Naive thymus-derived CD4-positive, alpha-beta T cell (primary cell): ENCODE measurements around the gene RPS6KB2. TPM values are rescaled to one million over a fixed set of nuclear protein-coding genes. Genes with fewer than 3 reads are reported as not detected.
A peak's percentile ranks its signal among the peaks of the same experiment; 100 is the strongest.

ENCODE experiments used
- ATAC-seq: fragments of 150-1000 bp; cut with Tn5 transposase; 2 replicates; pipeline ENCODE4 v1.10.0; 2021; ENCODE audit warnings: mild to moderate bottlenecking, moderate library complexity
- CTCF ChIA-PET: fragments of 350-600 bp; sonication (Branson Sonifier 250); formaldehyde crosslinking; loops from one replicate; lab custom pipeline; 2021; ENCODE audit warnings: antibody characterized with exemption; lab: Charles Lee
- POLR2A ChIA-PET: fragments of 350-600 bp; sonication (Branson Sonifier 250); formaldehyde crosslinking; loops from one replicate; lab custom pipeline; 2021; ENCODE audit warnings: antibody characterized with exemption, inconsistent platforms; lab: Charles Lee
- DNase-seq, 9 donors: peaks; one replicate each; pipeline versions ENCODE4 v3.0.0 to v3.0.0-alpha.2; 2020 to 2022; ENCODE audit warnings: mixed read lengths in 1 of 9
- H3K27ac ChIP-seq: one replicate; pipeline ENCODE4 v1.7.0; 2013; ENCODE audit warnings: mild to moderate bottlenecking, low read depth, low read length, moderate library complexity
- H3K27me3 ChIP-seq, 2 donors: one replicate each; pipeline ENCODE4 v1.7.0; 2013; ENCODE audit warnings: low read length in 2 of 2, mild to moderate bottlenecking in 2 of 2, moderate library complexity in 2 of 2; ENCODE audit not compliant: control insufficient read depth in 2 of 2, insufficient read depth in 2 of 2
- H3K36me3 ChIP-seq, 3 experiments: 1 replicate in 2 of 3; 2 replicates in 1 of 3; pipeline ENCODE4 v1.7.0; 2013; ENCODE audit warnings: low read length in 3 of 3, mild to moderate bottlenecking in 3 of 3, moderate library complexity in 1 of 3; ENCODE audit not compliant: insufficient read depth in 3 of 3, control insufficient read depth in 2 of 3
- H3K4me1 ChIP-seq, 2 donors: one replicate each; pipeline ENCODE4 v1.7.0; 2013; ENCODE audit warnings: low read length in 2 of 2, mild to moderate bottlenecking in 2 of 2, moderate library complexity in 1 of 2; ENCODE audit not compliant: control insufficient read depth in 2 of 2, insufficient read depth in 2 of 2
- H3K4me3 ChIP-seq: 2 replicates; pipeline ENCODE4 v1.7.0; 2013; ENCODE audit warnings: mild to moderate bottlenecking, low read length
- H3K9me3 ChIP-seq, 3 experiments: 1 replicate in 2 of 3; 2 replicates in 1 of 3; pipeline ENCODE4 v1.7.0; 2013; ENCODE audit warnings: low read length in 3 of 3; ENCODE audit not compliant: control insufficient read depth in 2 of 3
- H3K27ac Mint-ChIP-seq, 9 donors: one replicate each; pipeline ENCODE4 v1.8.0; 2020 to 2022; ENCODE audit warnings: mixed read lengths in 9 of 9, mild to moderate bottlenecking in 8 of 9, moderate library complexity in 5 of 9, inconsistent platforms in 2 of 9
- H3K27me3 Mint-ChIP-seq, 5 donors: one replicate each; pipeline ENCODE4 v1.8.0; 2021 to 2022; ENCODE audit warnings: mixed read lengths in 5 of 5, mild to moderate bottlenecking in 1 of 5
- H3K36me3 Mint-ChIP-seq, 5 donors: one replicate each; pipeline ENCODE4 v1.8.0; 2020 to 2022; ENCODE audit warnings: mixed read lengths in 5 of 5, mild to moderate bottlenecking in 3 of 5, inconsistent platforms in 1 of 5
- H3K4me1 Mint-ChIP-seq, 7 donors: one replicate each; pipeline ENCODE4 v1.8.0; 2020 to 2022; ENCODE audit warnings: mixed read lengths in 7 of 7, mild to moderate bottlenecking in 3 of 7, inconsistent platforms in 1 of 7
- H3K4me3 Mint-ChIP-seq, 10 donors: one replicate each; pipeline ENCODE4 v1.8.0; 2020 to 2022; ENCODE audit warnings: mild to moderate bottlenecking in 10 of 10, mixed read lengths in 10 of 10, moderate library complexity in 6 of 10, inconsistent platforms in 2 of 10
- H3K9me3 Mint-ChIP-seq, 11 donors: one replicate each; pipeline ENCODE4 v1.8.0; 2020 to 2022; ENCODE audit warnings: mixed read lengths in 11 of 11, mild to moderate bottlenecking in 4 of 11, inconsistent platforms in 1 of 11, moderate library complexity in 1 of 11
- intact Hi-C, 2 donors: fragments of 100-400 bp; cut with micrococcal nuclease; formaldehyde crosslinking; loops; one replicate each; pipeline ENCODE4 v1.15.1; 2023
- polyA plus RNA-seq, 2 donors: library from polyadenylated mRNA; unstranded; fragments of 300-500 nt; fragmentation: Illumina TruSeq; gene quantifications; one replicate each; pipeline ENCODE4 v1.2.3, GENCODE V29; 2021
- total RNA-seq, 6 experiments: library from RNA in 5 of 6; stranded (reverse) in 5 of 6; gene quantifications; 1 replicate in 5 of 6; 2 replicates in 1 of 6; pipeline ENCODE4 v1.2.3 and lab custom pipeline; 2021 to 2026

RPS6KB2 gene
- total and polyA plus RNA-seq, 7 experiments from 2014 or later: 45.2 to 83.9 (median 69.2) TPM

GRCh38 chr11:67390947-67391303 lies 37.4 kb upstream of the RPS6KB2 start:
- H3K27ac Mint-ChIP-seq: peak overlapping the region; percentile 34 to 92 (median 82)
- peak overlapping the region; percentile 84 to 95 (median 88) for H3K4me3 Mint-ChIP-seq
- H3K36me3 ChIP-seq: peaks cover 0 to 17% (median 0%) of the 10 kb centered on the region in 3 experiments
- ATAC-seq (no peak), DNase-seq (no peak)
- H3K36me3 Mint-ChIP-seq: peaks cover 0 to 7% (median 0%) of the 10 kb centered on the region in 5 donors
- H3K4me1 ChIP-seq: peaks cover 13 to 14% of the 10 kb centered on the region in 2 donors
- H3K27me3 ChIP-seq: no peaks in the 10 kb centered on the region
- no peaks in the 10 kb centered on the region for H3K9me3 ChIP-seq
- ChIA-PET POLR2A (interaction anchor here (1.2 to 25.4 kb wide), 11 partner anchors 12 to 151 kb away, joined by 3 to 1530 read pairs (median 8); partner anchors contain the start of genes CARNS1, CDK2AP2, POLD4 and PPP1CA), CTCF (interaction anchor here (0.6 to 2.1 kb wide), 11 partner anchors 9 to 282 kb away, joined by 3 to 6 read pairs (median 3); partner anchors contain the start of genes AIP and TBC1D10C)
- H3K9me3 Mint-ChIP-seq: no peaks in the 10 kb centered on the region
- peaks cover 23 to 42% (median 30%) of the 10 kb centered on the region in 7 donors for H3K4me1 Mint-ChIP-seq
- intact Hi-C loops: loop anchor here (1.0 to 5.0 kb wide), 8 partner anchors 10 to 274 kb away; partner anchors contain the start of genes PPP1CA (in 2 of the 2), RPS6KB2 (in 2 of the 2), KDM2A (in 1 of the 2) and NDUFV1 (in 1 of the 2)
- H3K27me3 Mint-ChIP-seq: peaks cover 0 to 5% (median 0%) of the 10 kb centered on the region in 5 donors
- H3K27ac ChIP-seq: peak overlapping the region; percentile 83
- H3K4me3 ChIP-seq: peak overlapping the region; percentile 49

GRCh38 chr11:67391304-67392182 lies 36.8 kb upstream of the RPS6KB2 start, which contains the start of gene RAD9A:
Gene RAD9A, plus strand, starts transcription at chr11:67391986. Its CDS starts 59 bp downstream, at chr11:67392045.
- peaks cover 0 to 7% (median 0%) of the 10 kb centered on the region in 5 donors for H3K36me3 Mint-ChIP-seq
- peaks cover 27 to 47% (median 34%) of the 10 kb centered on the region in 7 donors for H3K4me1 Mint-ChIP-seq
- H3K4me3 ChIP-seq: peak within 1 kb of the TSS; percentile 49
- CTCF ChIA-PET: interaction anchor here (0.6 to 2.1 kb wide), 14 partner anchors 9 to 111 kb away, joined by 3 to 6 read pairs (median 4); partner anchors contain the start of genes AIP and TBC1D10C
- peak within 1 kb of the TSS; percentile 84 to 95 (median 88) for H3K4me3 Mint-ChIP-seq
- no peaks in the 10 kb centered on the region for H3K9me3 ChIP-seq
- H3K36me3 ChIP-seq: peaks cover 0 to 21% (median 0%) of the 10 kb centered on the region in 3 experiments
- peaks cover 15 to 16% of the 10 kb centered on the region in 2 donors for H3K4me1 ChIP-seq
- no peaks in the 10 kb centered on the region for H3K9me3 Mint-ChIP-seq
- peak within 1 kb of the TSS; percentile 83 for H3K27ac ChIP-seq
- H3K27me3 ChIP-seq: no peaks in the 10 kb centered on the region
- peak; percentile 90 for ATAC-seq
- intact Hi-C loops: loop anchor here (1.0 to 5.0 kb wide), 8 partner anchors 10 to 274 kb away; partner anchors contain the start of genes PPP1CA (in 2 of the 2), RPS6KB2 (in 2 of the 2), KDM2A (in 1 of the 2) and NDUFV1 (in 1 of the 2)
- H3K27me3 Mint-ChIP-seq: peaks cover 0 to 3% (median 0%) of the 10 kb centered on the region in 5 donors
- peak within 1 kb of the TSS; percentile 47 to 92 (median 82) for H3K27ac Mint-ChIP-seq
- POLR2A ChIA-PET: interaction anchor here (0.8 to 25.4 kb wide), 22 partner anchors 8 to 152 kb away, joined by 3 to 1530 read pairs (median 5); partner anchors contain the start of genes AIP, CARNS1, CDK2AP2 and CLCF1
- DNase-seq: peak; percentile 80 to 94 (median 87)

GRCh38 chr11:67392183-67392715 lies 36.0 kb upstream of the RPS6KB2 start:
- ATAC-seq (no peak), DNase-seq (no peak)
- H3K36me3 Mint-ChIP-seq: peaks cover 0 to 9% (median 0%) of the 10 kb centered on the region in 5 donors
- Histone ChIP-seq H3K9me3 (no peaks in the 10 kb centered on the region), H3K27ac (peak overlapping the region; percentile 83), H3K4me1 (peaks cover 21 to 22% of the 10 kb centered on the region in 2 donors), H3K36me3 (peaks cover 0 to 28% (median 0%) of the 10 kb centered on the region in 3 experiments), H3K4me3 (peak overlapping the region; percentile 49), H3K27me3 (no peaks in the 10 kb centered on the region)
- H3K4me3 Mint-ChIP-seq: peak overlapping the region; percentile 84 to 95 (median 88)
- no peaks in the 10 kb centered on the region for H3K9me3 Mint-ChIP-seq
- H3K4me1 Mint-ChIP-seq: peaks cover 34 to 54% (median 40%) of the 10 kb centered on the region in 7 donors
- peaks cover 0 to 2% (median 0%) of the 10 kb centered on the region in 5 donors for H3K27me3 Mint-ChIP-seq
- CTCF ChIA-PET: interaction anchor here (0.8 to 2.1 kb wide), 7 partner anchors 8 to 111 kb away, joined by 3 to 6 read pairs (median 3); partner anchors contain the start of gene TBC1D10C
- POLR2A ChIA-PET: interaction anchor here (0.7 to 25.4 kb wide), 22 partner anchors 8 to 152 kb away, joined by 3 to 1530 read pairs (median 5); partner anchors contain the start of genes AIP, CARNS1, CLCF1 and POLD4
- intact Hi-C loops: loop anchor here (5.0 kb wide), 2 partner anchors 35 to 275 kb away; partner anchors contain the start of genes KDM2A (in 1 of the 2) and RPS6KB2 (in 1 of the 2)
- H3K27ac Mint-ChIP-seq: peak overlapping the region in 8 of 9 donors; percentile 43 to 83 (median 68)

- H3K4me3 Mint-ChIP-seq: peak overlapping the region in 9 of 10 donors; percentile 36 to 90 (median 87)
- Histone ChIP-seq H3K4me1 (peaks cover 26 to 34% of the 10 kb centered on the region in 2 donors), H3K36me3 (peaks cover 8 to 39% (median 8%) of the 10 kb centered on the region in 3 experiments), H3K27ac (no peak overlapping the region), H3K4me3 (no peak overlapping the region), H3K9me3 (no peaks in the 10 kb centered on the region), H3K27me3 (no peaks in the 10 kb centered on the region)
- intact Hi-C loops: loop anchor here (5.0 kb wide), 2 partner anchors 34 to 276 kb away; partner anchors contain the start of genes KDM2A (in 1 of the 2) and RPS6KB2 (in 1 of the 2)
- peaks cover 0 to 2% (median 0%) of the 10 kb centered on the region in 5 donors for H3K27me3 Mint-ChIP-seq
- CTCF ChIA-PET: no interaction called here
- H3K27ac Mint-ChIP-seq: peak overlapping the region in 2 of 9 donors; percentile 47 to 84
- ATAC-seq: no peak
- H3K4me1 Mint-ChIP-seq: peaks cover 42 to 66% (median 50%) of the 10 kb centered on the region in 7 donors
- H3K9me3 Mint-ChIP-seq: no peaks in the 10 kb centered on the region
- DNase-seq: no peak
- POLR2A ChIA-PET: interaction anchor here (0.7 to 25.4 kb wide), 5 partner anchors 8 to 90 kb away, joined by 3 to 1530 read pairs (median 10); partner anchors contain the start of genes AIP, CARNS1, PPP1CA and PTPRCAP
- H3K36me3 Mint-ChIP-seq: peaks cover 0 to 16% (median 0%) of the 10 kb centered on the region in 5 donors
These were observed 34.9 kb upstream of the RPS6KB2 start for GRCh38 chr11:67393437-67393836.

GRCh38 chr11:67393990-67394389 lies 34.3 kb upstream of the RPS6KB2 start:
- no peak overlapping the region for H3K27ac ChIP-seq
- H3K27ac Mint-ChIP-seq: peak overlapping the region in 3 of 9 donors; percentile 11 to 84 (median 70)
- ChIA-PET POLR2A (interaction anchor here (0.6 to 25.4 kb wide), 4 partner anchors 14 to 89 kb away, joined by 4 to 1530 read pairs (median 12); partner anchors contain the start of genes AIP, CARNS1, PTPRCAP and RPS6KB2), CTCF (interaction anchor here (0.6 kb wide), 1 partner anchor 25 kb away, joined by 4 read pairs; no protein-coding TSS in a partner anchor)
- no peaks in the 10 kb centered on the region for H3K9me3 Mint-ChIP-seq
- ATAC-seq (no peak), DNase-seq (no peak)
- H3K27me3 Mint-ChIP-seq: peaks cover 0 to 2% (median 0%) of the 10 kb centered on the region in 5 donors
- H3K9me3 ChIP-seq: no peaks in the 10 kb centered on the region
- intact Hi-C loops: loop anchor here (5.0 kb wide), 2 partner anchors 33 to 277 kb away; partner anchors contain the start of genes KDM2A (in 1 of the 2) and RPS6KB2 (in 1 of the 2)
- H3K4me3 ChIP-seq: no peak overlapping the region
- peaks cover 0 to 16% (median 0%) of the 10 kb centered on the region in 5 donors for H3K36me3 Mint-ChIP-seq
- H3K27me3 ChIP-seq: no peaks in the 10 kb centered on the region
- peaks cover 26 to 37% of the 10 kb centered on the region in 2 donors for H3K4me1 ChIP-seq
- peaks cover 8 to 45% (median 13%) of the 10 kb centered on the region in 3 experiments for H3K36me3 ChIP-seq
- H3K4me1 Mint-ChIP-seq: peaks cover 43 to 70% (median 50%) of the 10 kb centered on the region in 7 donors
- peak overlapping the region; percentile 36 to 90 (median 60) for H3K4me3 Mint-ChIP-seq
